Vagina (tissue), 2 donors: ENCODE results near the gene TAS2R40. TPM values are rescaled to one million over a fixed set of nuclear protein-coding genes. Genes with fewer than 3 reads are reported as not detected.

Experiments
- DNase-seq, 2 donors: peaks; one replicate each; pipeline ENCODE4 v3.0.0-alpha.2; 2017; ENCODE audit errors: extremely low spot score in 2 of 2
- H3K27ac ChIP-seq: fragments of 200-600 bp; sonication (generic); one replicate; pipeline ENCODE4 v1.5.1; 2019
- H3K27me3 ChIP-seq: fragments of 200-600 bp; sonication (generic); one replicate; pipeline ENCODE4 v1.5.1; 2019
- H3K36me3 ChIP-seq, 2 donors: fragments of 200-600 bp; sonication (generic); one replicate each; pipeline ENCODE4 v1.5.1; 2017 to 2019
- H3K4me1 ChIP-seq: fragments of 200-600 bp; sonication (generic); one replicate; pipeline ENCODE4 v1.5.1; 2019
- H3K4me3 ChIP-seq, 2 donors: fragments of 200-600 bp; sonication (generic); 1 replicate in 1 of 2; 2 replicates in 1 of 2; pipeline ENCODE4 v1.5.1; 2016 to 2019
- H3K9me3 ChIP-seq: fragments of 200-600 bp; sonication (generic); one replicate; pipeline ENCODE4 v1.5.1; 2019
- POLR2A ChIP-seq, 2 donors: fragments of 450-650 bp; IDR thresholded peaks; one replicate each; pipeline ENCODE4 v1.6.1; 2017; ENCODE audit warnings: antibody characterized with exemption in 2 of 2, mild to moderate bottlenecking in 2 of 2, moderate library complexity in 2 of 2
- POLR2AphosphoS5 ChIP-seq, 2 donors: sonication (generic); formaldehyde crosslinking; IDR thresholded peaks; one replicate each; pipeline ENCODE4 v1.9.0; 2017; ENCODE audit warnings: antibody characterized with exemption in 2 of 2, mild to moderate bottlenecking in 2 of 2, low read depth in 1 of 2; ENCODE audit not compliant: insufficient read depth in 1 of 2
- intact Hi-C: fragments of 100-400 bp; cut with DNase I; formaldehyde crosslinking; loops from one replicate; pipeline ENCODE4 v1.15.1; 2023
- total RNA-seq: library from RNA; depleted of rRNA; stranded (reverse); fragments of >200 nt; gene quantifications from one replicate; pipeline ENCODE4 v1.2.3, GENCODE V29; 2016
- TF ChIP-seq, protein P1 (sequence below), 3 experiments: fragments of 450-650 bp in 2 of 3; fragments of 200-600 bp in 1 of 3; sonication (generic) in 1 of 3; IDR thresholded peaks; one replicate each; pipeline ENCODE4 v1.5.1; 2017 to 2019; ENCODE audit warnings: antibody characterized with exemption in 3 of 3, mild to moderate bottlenecking in 2 of 3, moderate library complexity in 2 of 3

The TAS2R40 gene
- total RNA-seq, 1 donor from 2014 or later: not detected

DNA sequence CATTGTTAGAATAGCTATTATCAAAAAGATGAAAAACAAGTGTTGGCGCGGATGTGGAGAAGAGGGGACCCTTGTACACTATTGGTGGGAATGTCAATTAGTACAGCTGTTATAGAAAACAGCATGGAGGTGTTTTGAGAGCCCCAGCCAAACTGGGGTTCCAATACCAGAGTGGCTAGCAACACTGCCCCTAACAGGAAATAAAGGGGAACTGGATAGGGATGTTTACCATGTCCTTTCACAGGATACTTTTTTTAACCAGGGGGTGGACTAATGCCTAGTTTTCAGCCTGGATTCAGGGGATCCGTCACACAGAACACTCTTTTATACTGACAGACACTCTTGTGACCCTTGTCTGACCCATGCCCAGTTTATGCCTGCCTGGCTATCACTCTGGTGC is 34.5 kb downstream of the TAS2R40 start:
- TF ChIP-seq POLR2AphosphoS5 (IDR thresholded peaks at IDR 0.05; ENCODE audit: insufficient read depth in 1 of 2, low read depth in 1 of 2): no peak
- TF ChIP-seq POLR2A (IDR thresholded peaks at IDR 0.05): no peak
- TF ChIP-seq, protein P1, sequence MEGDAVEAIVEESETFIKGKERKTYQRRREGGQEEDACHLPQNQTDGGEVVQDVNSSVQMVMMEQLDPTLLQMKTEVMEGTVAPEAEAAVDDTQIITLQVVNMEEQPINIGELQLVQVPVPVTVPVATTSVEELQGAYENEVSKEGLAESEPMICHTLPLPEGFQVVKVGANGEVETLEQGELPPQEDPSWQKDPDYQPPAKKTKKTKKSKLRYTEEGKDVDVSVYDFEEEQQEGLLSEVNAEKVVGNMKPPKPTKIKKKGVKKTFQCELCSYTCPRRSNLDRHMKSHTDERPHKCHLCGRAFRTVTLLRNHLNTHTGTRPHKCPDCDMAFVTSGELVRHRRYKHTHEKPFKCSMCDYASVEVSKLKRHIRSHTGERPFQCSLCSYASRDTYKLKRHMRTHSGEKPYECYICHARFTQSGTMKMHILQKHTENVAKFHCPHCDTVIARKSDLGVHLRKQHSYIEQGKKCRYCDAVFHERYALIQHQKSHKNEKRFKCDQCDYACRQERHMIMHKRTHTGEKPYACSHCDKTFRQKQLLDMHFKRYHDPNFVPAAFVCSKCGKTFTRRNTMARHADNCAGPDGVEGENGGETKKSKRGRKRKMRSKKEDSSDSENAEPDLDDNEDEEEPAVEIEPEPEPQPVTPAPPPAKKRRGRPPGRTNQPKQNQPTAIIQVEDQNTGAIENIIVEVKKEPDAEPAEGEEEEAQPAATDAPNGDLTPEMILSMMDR (IDR thresholded peaks at IDR 0.05): no peak
- Histone ChIP-seq H3K36me3 (no peaks in the 10 kb centered on the region), H3K27me3 (no peaks in the 10 kb centered on the region), H3K4me1 (no peaks in the 10 kb centered on the region), H3K27ac (no peak overlapping the region), H3K9me3 (no peaks in the 10 kb centered on the region), H3K4me3 (no peak overlapping the region)
- intact Hi-C loops: no loop called here
- no peak for DNase-seq

DNA sequence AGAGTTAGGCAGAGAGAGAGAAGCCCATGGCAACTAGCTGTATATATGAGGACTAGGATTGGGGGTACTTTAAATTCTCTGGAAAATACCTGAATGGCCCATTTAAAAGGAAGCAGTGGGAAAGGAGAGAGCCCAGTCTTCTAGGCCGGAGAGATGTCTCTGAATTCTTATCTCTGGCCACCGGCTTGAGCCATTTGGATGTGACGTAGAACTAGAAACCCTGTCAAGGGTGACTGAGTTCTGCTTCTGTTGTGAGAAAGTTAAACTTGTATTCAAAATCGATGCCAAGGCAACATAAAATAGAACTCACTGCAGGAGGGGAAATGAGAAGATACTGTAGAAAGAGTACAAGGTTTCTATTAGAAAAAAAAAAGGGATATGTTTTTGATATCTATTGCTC is 35.1 kb downstream of the TAS2R40 start:
- Histone ChIP-seq H3K9me3 (no peaks in the 10 kb centered on the region), H3K36me3 (no peaks in the 10 kb centered on the region), H3K4me3 (no peak overlapping the region), H3K4me1 (no peaks in the 10 kb centered on the region), H3K27me3 (no peaks in the 10 kb centered on the region), H3K27ac (no peak overlapping the region)
- no peak for TF ChIP-seq POLR2AphosphoS5 (IDR thresholded peaks at IDR 0.05; ENCODE audit: insufficient read depth in 1 of 2, low read depth in 1 of 2)
- TF ChIP-seq, protein P1 (IDR thresholded peaks at IDR 0.05): no peak
- TF ChIP-seq POLR2A (IDR thresholded peaks at IDR 0.05): no peak
- intact Hi-C loops: no loop called here
- no peak for DNase-seq

DNA sequence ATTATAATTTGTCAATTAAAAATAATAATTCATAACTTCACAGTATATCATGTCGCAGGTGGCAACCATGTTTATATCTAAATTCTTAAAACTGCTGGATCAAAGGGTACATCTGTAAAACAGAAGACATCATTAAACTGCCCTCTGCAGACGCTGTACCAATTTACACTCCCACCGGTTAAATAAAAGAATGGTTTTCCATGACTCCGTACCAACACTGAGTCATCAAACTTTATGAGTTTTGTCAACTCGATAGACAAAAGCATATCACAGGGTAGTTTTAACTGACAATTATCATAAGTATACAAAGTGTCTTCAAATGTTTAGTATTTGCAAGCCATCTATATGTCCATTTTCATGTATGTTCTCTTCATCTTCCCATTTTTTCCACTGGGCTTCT is 35.7 kb downstream of the TAS2R40 start:
- H3K27ac ChIP-seq: no peak overlapping the region
- no peak for TF ChIP-seq POLR2AphosphoS5 (IDR thresholded peaks at IDR 0.05; ENCODE audit: insufficient read depth in 1 of 2, low read depth in 1 of 2)
- no peak for TF ChIP-seq POLR2A (IDR thresholded peaks at IDR 0.05)
- TF ChIP-seq, protein P1 (IDR thresholded peaks at IDR 0.05): no peak
- intact Hi-C loops: no loop called here
- peaks cover under 1% of the 10 kb centered on the region for H3K4me1 ChIP-seq
- DNase-seq: no peak
- no peak overlapping the region for H3K4me3 ChIP-seq
- no peaks in the 10 kb centered on the region for H3K27me3 ChIP-seq
- no peaks in the 10 kb centered on the region for H3K36me3 ChIP-seq
- H3K9me3 ChIP-seq: no peaks in the 10 kb centered on the region

DNA sequence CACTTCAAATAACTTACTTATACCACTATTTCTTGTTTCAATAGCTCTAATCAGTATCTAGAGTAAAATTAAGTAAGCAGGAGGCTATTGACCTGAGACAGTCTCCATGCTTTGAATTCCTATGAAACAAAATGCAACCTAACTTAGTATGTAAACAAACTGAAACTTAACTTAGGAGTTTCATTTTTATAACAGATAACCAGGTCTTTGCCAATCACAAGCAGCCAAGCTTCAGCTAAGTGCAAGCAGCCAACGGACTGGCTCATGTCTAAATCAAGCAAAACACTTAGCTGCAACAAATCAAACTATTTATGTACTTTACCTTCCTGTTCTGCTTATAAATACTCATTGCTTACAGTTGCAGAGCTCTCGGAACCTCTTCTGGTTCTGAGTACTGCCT is 37.0 kb downstream of the TAS2R40 start:
- DNase-seq: no peak
- Histone ChIP-seq H3K9me3 (no peaks in the 10 kb centered on the region), H3K27ac (no peak overlapping the region), H3K36me3 (no peaks in the 10 kb centered on the region), H3K27me3 (no peaks in the 10 kb centered on the region), H3K4me1 (peaks cover 6% of the 10 kb centered on the region), H3K4me3 (no peak overlapping the region)
- TF ChIP-seq POLR2AphosphoS5 (IDR thresholded peaks at IDR 0.05; ENCODE audit: insufficient read depth in 1 of 2, low read depth in 1 of 2) (no peak), POLR2A (IDR thresholded peaks at IDR 0.05) (no peak)
- TF ChIP-seq, protein P1 (IDR thresholded peaks at IDR 0.05): no peak
- intact Hi-C loops: no loop called here

DNA sequence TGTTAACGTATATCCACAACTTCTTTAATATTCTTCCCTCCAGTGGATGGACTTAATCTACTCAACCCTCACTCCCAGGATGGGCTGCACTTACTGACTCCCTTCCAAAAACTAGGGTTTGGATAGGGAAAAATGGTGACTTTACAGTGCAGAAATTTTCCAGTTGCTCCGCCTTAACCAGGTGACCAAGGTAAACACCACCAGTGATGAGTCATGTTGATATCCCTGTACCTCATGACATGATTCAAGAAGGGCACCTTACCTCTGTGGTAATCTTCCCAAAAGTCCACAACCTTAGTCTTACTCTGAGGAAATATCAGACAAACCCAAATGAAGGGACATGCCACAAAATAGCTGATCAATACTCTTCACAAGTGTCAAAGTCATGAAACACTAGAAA is 37.9 kb downstream of the TAS2R40 start:
- Histone ChIP-seq H3K27ac (no peak overlapping the region), H3K9me3 (no peaks in the 10 kb centered on the region), H3K4me1 (peaks cover 15% of the 10 kb centered on the region), H3K4me3 (no peak overlapping the region), H3K27me3 (no peaks in the 10 kb centered on the region), H3K36me3 (no peaks in the 10 kb centered on the region)
- TF ChIP-seq POLR2AphosphoS5 (IDR thresholded peaks at IDR 0.05; ENCODE audit: insufficient read depth in 1 of 2, low read depth in 1 of 2) (no peak), POLR2A (IDR thresholded peaks at IDR 0.05) (no peak)
- TF ChIP-seq, protein P1 (IDR thresholded peaks at IDR 0.05): no peak
- intact Hi-C loops: no loop called here
- DNase-seq: no peak
